Stimulated activated naive B cell treated with anti-CD40 and anti-IgM and Interleukin-4, amounts not matched to agents 10 μg/mL and 1 μg/mL and 100 μg/mL, for 72 hours (primary cell): ENCODE measurements around the gene RPP25L.
"Not testable (repeated sequence)": the region's sequence is repeated elsewhere in the genome, so short reads cannot be mapped to it uniquely, and the experiment has no call there.

ENCODE experiments used
- ATAC-seq, 2 donors: fragments of 150-1000 bp; cut with Tn5 transposase; replicated peaks; 2 replicates each; pipeline ENCODE4 v1.10.0; 2021; ENCODE audit warnings: moderate library complexity in 1 of 2
- DNase-seq: peaks from one replicate; pipeline ENCODE4 v3.0.0; 2021
- H3K27ac Mint-ChIP-seq: one replicate; pipeline ENCODE4 v1.8.0; 2022; ENCODE audit warnings: mild to moderate bottlenecking, mixed read lengths
- H3K27me3 Mint-ChIP-seq, 2 donors: one replicate each; pipeline ENCODE4 v1.8.0; 2022; ENCODE audit warnings: mixed read lengths in 2 of 2
- H3K36me3 Mint-ChIP-seq, 2 donors: one replicate each; pipeline ENCODE4 v1.8.0; 2022; ENCODE audit warnings: mixed read lengths in 2 of 2, mild to moderate bottlenecking in 1 of 2
- H3K4me1 Mint-ChIP-seq, 2 donors: one replicate each; pipeline ENCODE4 v1.8.0; 2022; ENCODE audit warnings: mixed read lengths in 2 of 2, mild to moderate bottlenecking in 1 of 2
- H3K4me3 Mint-ChIP-seq, 2 donors: one replicate each; pipeline ENCODE4 v1.8.0; 2022; ENCODE audit warnings: mild to moderate bottlenecking in 2 of 2, mixed read lengths in 2 of 2, moderate library complexity in 1 of 2
- H3K9me3 Mint-ChIP-seq, 2 donors: one replicate each; pipeline ENCODE4 v1.8.0; 2022; ENCODE audit warnings: mixed read lengths in 2 of 2, mild to moderate bottlenecking in 1 of 2

RPP25L gene

GRCh38 chr9:34647651-34648050, 35.8 kb upstream of the RPP25L start:
- peak overlapping the region; percentile 88 to 95 for H3K4me3 Mint-ChIP-seq
- peaks cover 24 to 28% of the 10 kb centered on the region in 2 donors for H3K36me3 Mint-ChIP-seq
- H3K9me3 Mint-ChIP-seq = no peaks in the 10 kb centered on the region
- DNase-seq (no peak), ATAC-seq (no peak)
- H3K27me3 Mint-ChIP-seq = no peaks in the 10 kb centered on the region
- H3K27ac Mint-ChIP-seq = peak overlapping the region; percentile 88
- peaks cover 26 to 57% of the 10 kb centered on the region in 2 donors for H3K4me1 Mint-ChIP-seq

GRCh38 chr9:34647084-34647403, 35.1 kb upstream of the RPP25L start:
- Mint-ChIP-seq H3K27me3 (no peaks in the 10 kb centered on the region), H3K9me3 (no peaks in the 10 kb centered on the region), H3K4me1 (peaks cover 22 to 51% of the 10 kb centered on the region in 2 donors), H3K36me3 (peaks cover 24 to 26% of the 10 kb centered on the region in 2 donors), H3K4me3 (peak overlapping the region; percentile 88 to 95), H3K27ac (peak overlapping the region; percentile 88)
- DNase-seq (no peak), ATAC-seq (no peak)

DNA sequence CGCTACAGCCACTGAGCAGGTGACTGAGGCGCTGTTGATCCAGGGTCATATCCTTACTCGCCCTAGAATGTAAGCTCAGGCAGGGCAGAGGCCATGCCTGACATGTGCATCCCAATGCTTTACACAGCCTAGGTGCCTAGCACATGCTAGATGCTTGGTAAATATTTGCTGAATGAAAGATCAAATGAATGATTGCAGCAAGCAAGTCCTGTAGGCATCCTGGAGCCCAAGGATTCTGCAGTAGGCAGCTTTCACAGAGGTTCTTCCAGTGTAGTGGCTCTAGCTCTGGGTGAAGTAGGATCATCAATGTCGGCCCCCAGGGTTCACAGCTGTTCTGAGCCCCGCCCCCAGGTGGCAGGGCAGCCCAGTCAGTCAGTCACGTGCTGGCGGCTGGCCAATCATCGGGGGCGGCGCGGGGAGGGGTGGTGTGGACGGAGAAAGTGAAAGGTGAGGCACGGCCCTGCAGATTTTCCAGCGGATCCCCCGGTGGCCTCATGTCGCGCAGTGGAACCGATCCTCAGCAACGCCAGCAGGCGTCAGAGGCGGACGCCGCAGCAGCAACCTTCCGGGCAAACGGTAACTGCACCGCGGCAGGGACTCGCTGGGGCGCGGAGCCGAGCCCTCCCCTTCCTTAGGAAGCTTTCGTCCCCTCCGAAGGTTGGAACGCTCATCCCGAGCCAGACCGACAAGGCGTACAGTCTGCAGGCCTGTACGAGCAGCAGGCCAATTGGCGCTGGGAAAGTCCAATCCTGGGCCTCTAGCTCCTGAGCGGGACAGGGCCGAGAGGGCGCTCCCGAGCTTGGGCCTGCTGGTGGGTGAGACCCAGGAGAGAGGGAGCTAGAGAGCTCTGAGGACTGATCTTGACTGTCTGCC, 34.5 kb upstream of the RPP25L start, which contains the start of gene GALT:
Gene GALT, plus strand, starts transcription at position 465 of the 873 bp plus-strand sequence. Its CDS starts 30 bp downstream, at position 495.
- peak within 1 kb of the TSS; percentile 88 for H3K27ac Mint-ChIP-seq
- H3K4me3 Mint-ChIP-seq = peak within 1 kb of the TSS; percentile 88 to 95
- DNase-seq (peak; percentile 88), ATAC-seq (peak; percentile 91 to 92)
- H3K36me3 Mint-ChIP-seq = peaks cover 22 to 26% of the 10 kb centered on the region in 2 donors
- H3K27me3 Mint-ChIP-seq = no peaks in the 10 kb centered on the region
- H3K4me1 Mint-ChIP-seq = peaks cover 22 to 45% of the 10 kb centered on the region in 2 donors
- no peaks in the 10 kb centered on the region for H3K9me3 Mint-ChIP-seq

DNA sequence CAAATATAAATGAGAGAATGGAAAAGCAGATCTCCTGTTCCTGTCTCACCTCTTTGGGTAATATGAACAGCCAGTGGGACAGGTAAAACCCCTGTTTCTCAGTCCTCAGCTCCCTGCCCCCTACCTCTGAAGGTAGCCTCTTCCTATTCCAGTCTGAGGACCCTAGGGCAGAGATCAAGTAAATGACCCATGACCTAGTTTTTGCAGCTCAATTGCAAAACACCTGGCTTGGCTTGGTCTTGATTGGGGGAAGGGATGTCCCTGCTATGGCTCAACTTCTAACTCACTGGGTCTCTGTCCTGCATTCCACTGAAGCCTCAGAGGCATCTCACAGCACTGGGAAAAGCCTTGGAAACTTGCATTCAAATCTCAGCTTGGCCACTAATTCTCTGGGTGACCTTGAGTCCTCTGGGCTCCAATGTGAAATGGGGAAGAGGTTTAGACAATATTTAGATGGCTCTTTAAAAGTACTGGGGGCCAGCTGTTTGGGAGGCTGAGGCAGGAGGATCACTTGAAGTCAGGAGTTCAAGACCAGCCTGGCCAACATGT, 32.9 kb upstream of the RPP25L start:
- DNase-seq = no peak
- ATAC-seq = no peak
- H3K27me3 Mint-ChIP-seq = no peaks in the 10 kb centered on the region
- H3K4me1 Mint-ChIP-seq = peaks cover 22 to 35% of the 10 kb centered on the region in 2 donors
- peaks cover 19 to 25% of the 10 kb centered on the region in 2 donors for H3K36me3 Mint-ChIP-seq
- no peaks in the 10 kb centered on the region for H3K9me3 Mint-ChIP-seq
- H3K27ac Mint-ChIP-seq = no peak overlapping the region
- no peak overlapping the region for H3K4me3 Mint-ChIP-seq

DNA sequence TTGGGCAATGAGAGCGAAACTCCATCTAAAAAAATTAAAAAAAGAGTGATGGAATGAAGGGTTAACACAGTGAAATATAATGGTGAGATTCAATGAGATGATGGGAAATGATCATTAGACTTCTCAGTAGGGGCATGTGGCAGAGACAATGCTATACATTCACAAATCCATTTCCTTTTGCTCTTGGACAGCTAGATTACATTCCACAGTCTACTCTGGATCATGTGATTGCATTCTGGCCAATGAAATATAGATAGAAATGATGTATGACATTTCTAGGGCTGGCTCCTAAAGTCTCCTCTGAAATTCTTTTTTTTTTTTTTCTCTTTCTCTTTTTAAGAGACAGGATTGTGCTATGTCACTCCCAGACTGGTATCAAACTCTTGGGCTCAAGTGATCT, 30.8 kb upstream of the RPP25L start:
- ATAC-seq = no peak
- Mint-ChIP-seq H3K4me3 (no peak overlapping the region), H3K27ac (no peak overlapping the region)

GRCh38 chr9:34639322-34639721, 27.4 kb upstream of the RPP25L start:
- not testable (repeated sequence) for H3K27me3 Mint-ChIP-seq, H3K27ac Mint-ChIP-seq, H3K4me3 Mint-ChIP-seq, DNase-seq, ATAC-seq, H3K9me3 Mint-ChIP-seq
- peaks cover 10 to 20% of the 10 kb centered on the region in 2 donors for H3K36me3 Mint-ChIP-seq
- peaks cover 22 to 34% of the 10 kb centered on the region in 2 donors for H3K4me1 Mint-ChIP-seq

More for the DNA sequence above, 30.8 kb upstream of the RPP25L start:
- Mint-ChIP-seq H3K9me3 (no peaks in the 10 kb centered on the region), H3K27me3 (no peaks in the 10 kb centered on the region), H3K36me3 (peaks cover 0 to 4% of the 10 kb centered on the region in 2 donors), H3K4me1 (peaks cover 18 to 22% of the 10 kb centered on the region in 2 donors)
- DNase-seq = no peak

DNA sequence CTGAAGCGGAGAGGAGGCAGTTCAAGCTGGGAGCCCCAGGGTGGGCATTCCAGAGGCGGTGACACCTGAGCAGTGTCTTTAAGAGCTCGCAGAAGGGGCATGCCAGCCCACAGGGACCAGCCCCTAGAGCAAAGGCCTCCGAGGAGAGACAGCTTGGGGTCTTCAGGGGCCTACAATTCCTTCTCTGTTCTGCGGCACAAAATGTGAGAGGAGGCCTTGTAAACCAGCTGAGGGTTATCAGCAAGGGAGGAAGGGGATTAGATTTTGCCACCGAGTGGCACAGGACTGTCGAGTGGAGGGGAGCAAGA, 26.2 kb upstream of the RPP25L start:
- H3K9me3 Mint-ChIP-seq = no peaks in the 10 kb centered on the region
- peaks cover 26 to 41% of the 10 kb centered on the region in 2 donors for H3K4me1 Mint-ChIP-seq
- ATAC-seq = no peak
- H3K36me3 Mint-ChIP-seq = peaks cover 10 to 26% of the 10 kb centered on the region in 2 donors
- peak overlapping the region; percentile 95 for H3K27ac Mint-ChIP-seq
- no peak for DNase-seq
- H3K27me3 Mint-ChIP-seq = no peaks in the 10 kb centered on the region
- H3K4me3 Mint-ChIP-seq = peak overlapping the region; percentile 88 to 93

DNA sequence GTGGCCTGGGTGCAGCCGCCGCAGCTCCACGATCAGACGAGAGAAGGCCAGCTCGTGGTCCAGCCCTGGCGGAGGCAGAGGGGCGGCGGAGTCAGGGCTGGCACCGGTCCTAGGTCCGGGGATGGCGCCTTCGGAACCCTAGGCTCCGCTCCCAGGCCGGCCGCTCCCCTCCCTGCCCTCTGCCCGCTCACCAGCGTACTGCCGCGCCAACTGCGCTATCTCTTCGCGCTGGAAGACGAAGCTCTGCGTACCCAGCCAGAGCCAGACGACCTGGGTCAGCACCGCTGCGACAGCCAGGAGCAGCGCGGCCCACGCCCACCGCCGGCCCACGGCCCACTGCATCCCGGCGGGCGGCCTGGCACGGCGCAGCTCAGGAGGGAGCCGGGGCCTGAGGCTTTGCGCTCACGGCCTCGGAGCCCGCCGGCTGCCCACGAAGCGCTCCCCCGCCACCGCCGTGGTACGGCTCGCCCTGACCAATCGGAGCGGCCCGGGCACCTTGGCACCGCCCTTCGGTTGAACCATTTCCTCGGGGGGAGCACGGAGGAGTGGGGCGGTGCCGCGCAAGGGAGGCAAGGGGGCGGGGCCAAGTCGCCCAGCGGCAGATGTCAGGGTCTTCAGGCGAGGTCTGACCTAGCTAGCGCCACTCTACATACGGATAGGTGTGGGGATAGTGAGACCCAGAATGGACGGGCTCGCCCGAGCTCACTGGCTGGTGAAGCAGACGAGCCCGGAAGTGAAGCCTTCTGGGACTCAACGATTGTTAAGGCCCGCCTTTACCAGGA, 25.6 kb upstream of the RPP25L start, which contains the start of gene SIGMAR1:
Gene SIGMAR1, minus strand, starts transcription at position 432 of the 782 bp plus-strand sequence. Its CDS starts 90 bp downstream, at position 342.
- Mint-ChIP-seq H3K36me3 (peaks cover 12 to 29% of the 10 kb centered on the region in 2 donors), H3K9me3 (no peaks in the 10 kb centered on the region), H3K4me1 (peaks cover 26 to 41% of the 10 kb centered on the region in 2 donors), H3K4me3 (peak within 1 kb of the TSS; percentile 88 to 93), H3K27ac (peak within 1 kb of the TSS; percentile 95), H3K27me3 (no peaks in the 10 kb centered on the region)
- DNase-seq (peak; percentile 92), ATAC-seq (peak; percentile 92 to 94)

DNA sequence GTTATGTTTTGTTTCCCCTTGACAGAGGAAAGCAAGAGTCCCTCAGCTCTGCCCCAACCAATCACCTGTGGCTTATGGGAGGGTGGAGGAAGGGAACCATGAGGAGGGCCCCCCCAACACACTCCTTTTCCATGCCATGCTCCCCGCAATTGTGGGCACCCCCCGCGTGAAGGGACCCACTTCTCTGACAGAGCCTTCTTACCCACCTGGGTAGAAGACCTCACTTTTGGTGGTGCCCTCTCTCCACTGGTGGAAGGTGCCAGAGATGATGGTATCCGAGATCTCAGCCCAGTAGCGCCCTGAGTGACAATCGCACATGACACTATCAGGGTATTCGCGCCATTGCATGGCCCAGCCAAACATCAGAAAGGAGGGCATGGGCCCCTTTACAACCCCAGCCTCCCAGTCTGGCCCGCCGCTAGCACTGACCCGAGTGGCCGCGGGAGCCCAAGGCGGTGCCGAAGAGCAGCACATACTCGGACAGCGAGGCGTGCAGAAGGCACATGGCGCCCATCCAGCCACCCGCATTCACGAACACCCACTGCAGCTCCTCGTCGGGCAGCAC, 25.0 kb upstream of the RPP25L start:
- Mint-ChIP-seq H3K36me3 (peaks cover 12 to 36% of the 10 kb centered on the region in 2 donors), H3K4me1 (peaks cover 26 to 41% of the 10 kb centered on the region in 2 donors), H3K27ac (peak overlapping the region; percentile 83), H3K27me3 (no peaks in the 10 kb centered on the region), H3K4me3 (peak overlapping the region; percentile 88 to 93), H3K9me3 (no peaks in the 10 kb centered on the region)
- no peak for DNase-seq
- peak in 1 of 2 donors; percentile 29 for ATAC-seq

DNA sequence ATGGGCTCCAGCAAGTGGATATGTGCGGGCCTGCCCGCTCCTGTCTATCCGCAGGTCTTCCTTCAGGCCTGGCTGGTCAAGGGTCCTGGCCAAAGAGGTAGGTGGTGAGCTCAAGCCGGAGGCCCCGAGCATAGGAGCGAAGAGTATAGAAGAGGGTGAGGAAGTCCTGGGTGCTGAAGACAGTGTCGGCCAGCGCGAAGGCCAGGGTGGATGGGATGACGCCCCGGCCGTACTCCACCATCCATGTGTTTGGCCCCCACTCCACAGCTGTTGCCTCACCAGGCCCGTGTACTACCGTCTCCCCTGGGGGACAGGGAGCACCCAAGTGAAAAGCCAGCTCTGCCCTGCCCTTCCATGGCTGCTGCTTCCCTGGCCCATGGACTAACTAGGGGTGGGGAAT, 23.7 kb upstream of the RPP25L start:
- no peak for DNase-seq
- peaks cover 4 to 5% of the 10 kb centered on the region in 2 donors for H3K27me3 Mint-ChIP-seq
- no peaks in the 10 kb centered on the region for H3K9me3 Mint-ChIP-seq
- H3K4me3 Mint-ChIP-seq = peak overlapping the region; percentile 61 to 63
- peaks cover 12 to 36% of the 10 kb centered on the region in 2 donors for H3K36me3 Mint-ChIP-seq
- no peak for ATAC-seq
- H3K4me1 Mint-ChIP-seq = peaks cover 27 to 41% of the 10 kb centered on the region in 2 donors
- H3K27ac Mint-ChIP-seq = no peak overlapping the region

DNA sequence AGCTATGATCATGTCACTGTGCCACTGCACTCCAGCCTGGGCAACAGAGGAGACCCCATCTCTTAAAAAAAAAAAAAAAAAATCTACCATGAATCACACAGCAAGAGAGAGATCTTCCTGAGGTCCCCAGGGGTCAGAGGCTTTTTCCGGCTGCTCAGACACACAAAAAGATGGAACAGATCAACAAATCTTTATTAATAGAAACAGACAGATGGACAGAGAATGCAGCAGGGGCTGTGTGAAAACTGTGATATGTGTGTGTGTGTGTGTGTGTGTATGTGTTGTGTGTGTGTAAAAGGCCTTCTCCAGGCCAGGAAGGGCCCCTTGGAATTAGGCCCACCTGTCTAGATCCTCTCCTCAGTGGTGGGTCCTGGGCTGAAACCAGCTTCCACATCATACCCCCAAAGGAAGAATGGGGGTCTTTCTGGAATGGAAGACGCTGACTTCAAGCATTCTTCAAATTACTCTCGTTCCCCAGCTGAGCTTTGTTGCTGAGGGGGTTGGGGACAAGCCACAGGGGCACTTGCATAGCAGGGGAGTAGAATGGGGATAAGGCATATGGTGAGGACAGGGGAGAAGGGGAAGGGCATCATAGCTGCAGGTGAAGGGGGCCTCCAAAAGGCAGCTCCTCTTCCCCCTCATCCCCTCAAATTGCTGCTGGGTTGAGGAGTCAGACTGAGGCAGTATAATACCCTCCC, 22.8 kb upstream of the RPP25L start:
- ATAC-seq = no peak
- Mint-ChIP-seq H3K27ac (no peak overlapping the region), H3K4me3 (no peak overlapping the region), H3K9me3 (no peaks in the 10 kb centered on the region), H3K36me3 (peaks cover 12 to 36% of the 10 kb centered on the region in 2 donors), H3K27me3 (peaks cover 11 to 14% of the 10 kb centered on the region in 2 donors), H3K4me1 (peaks cover 28 to 41% of the 10 kb centered on the region in 2 donors)
- DNase-seq = no peak

GRCh38 chr9:34633851-34634550, 22.1 kb upstream of the RPP25L start:
- Mint-ChIP-seq H3K4me3 (no peak overlapping the region), H3K4me1 (peaks cover 33 to 46% of the 10 kb centered on the region in 2 donors), H3K9me3 (no peaks in the 10 kb centered on the region), H3K36me3 (peaks cover 12 to 36% of the 10 kb centered on the region in 2 donors), H3K27me3 (peaks cover 17 to 21% of the 10 kb centered on the region in 2 donors), H3K27ac (peak overlapping the region; percentile 43)
- DNase-seq = peak; percentile 39
- ATAC-seq = peak; percentile 32 to 35

- Mint-ChIP-seq H3K27ac (no peak overlapping the region), H3K9me3 (no peaks in the 10 kb centered on the region), H3K4me1 (peaks cover 33 to 49% of the 10 kb centered on the region in 2 donors), H3K27me3 (peaks cover 22 to 28% of the 10 kb centered on the region in 2 donors), H3K4me3 (no peak overlapping the region), H3K36me3 (peaks cover 12 to 36% of the 10 kb centered on the region in 2 donors)
- ATAC-seq = no peak
- no peak for DNase-seq
These were observed 21.3 kb upstream of the RPP25L start for GRCh38 chr9:34633166-34633565.
